CD4-positive, alpha-beta T cell treated with Interferon alpha-2 for 1 hour (primary cell): ENCODE data around the gene SST.
A peak's percentile ranks its signal among the peaks of the same experiment; 100 is the strongest.
"Not testable (repeated sequence)": the region's sequence is repeated elsewhere in the genome, so short reads cannot be mapped to it uniquely, and the experiment has no call there.

Source experiments
- DNase-seq, 2 donors: peaks; one replicate each; pipeline ENCODE4 v3.0.0-alpha.2; 2020 to 2022

Gene SST

DNA sequence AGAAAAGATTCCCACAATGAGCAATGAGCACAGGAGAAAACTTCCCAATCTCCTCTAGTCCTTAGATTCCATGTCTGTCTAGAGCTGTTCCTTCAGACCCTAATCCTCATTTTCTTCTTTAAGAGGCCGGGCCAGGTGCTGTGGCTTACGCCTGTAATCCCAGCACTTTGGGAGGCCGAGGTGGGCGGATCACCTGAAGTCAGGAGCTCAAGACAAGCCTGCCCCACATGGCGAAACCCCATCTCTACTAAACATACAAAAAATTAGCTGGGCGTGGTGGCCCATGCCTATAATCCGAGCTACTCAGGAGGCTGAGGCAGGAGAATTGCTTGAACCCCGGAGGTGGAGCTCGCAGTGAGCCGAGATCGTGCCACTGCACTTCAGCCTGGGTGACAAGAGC, 11.6 kb upstream of the SST start:
- DNase-seq, result not testable (repeated sequence)

DNA sequence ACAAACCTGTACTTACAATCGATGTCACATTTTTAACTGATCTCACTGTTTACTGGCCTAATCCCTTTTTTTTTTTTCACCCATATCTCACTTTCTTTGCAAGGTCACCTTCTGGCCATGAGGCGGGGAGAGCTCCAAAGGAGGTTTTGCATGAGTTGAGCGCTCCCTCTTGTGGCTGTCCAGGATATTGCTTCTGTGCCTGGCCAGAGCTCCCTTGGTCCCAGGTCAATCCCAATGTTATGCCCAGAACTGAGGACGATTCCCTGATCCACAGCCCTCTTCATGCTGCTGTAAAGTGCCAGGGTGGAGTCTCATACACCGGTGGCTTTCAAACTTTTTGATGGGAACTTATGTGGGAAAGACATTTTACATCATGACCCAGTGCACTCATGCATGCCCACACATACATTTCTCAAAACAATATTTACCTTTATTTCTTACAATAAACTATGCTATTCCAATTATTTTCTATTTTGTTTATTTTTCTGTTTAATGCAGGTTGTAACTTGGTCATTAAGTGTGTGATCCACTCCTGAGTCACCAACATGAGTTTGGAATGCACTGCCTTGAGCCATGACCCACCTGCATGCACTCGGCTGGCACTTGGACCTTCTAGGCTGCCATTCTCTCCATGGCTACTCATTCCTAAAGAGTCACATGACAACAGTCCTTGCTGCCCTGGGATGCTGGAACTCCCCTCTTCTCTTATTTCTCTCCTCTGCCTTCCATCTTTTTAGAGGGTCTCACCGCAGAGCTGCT, 9.6 kb upstream of the SST start:
- peak; percentile 51 to 67 for DNase-seq

- peak in 1 of 2 donors; percentile 26 for DNase-seq
Observed at GRCh38 chr3:187678726-187679268, 8.6 kb upstream of the SST start.

DNA sequence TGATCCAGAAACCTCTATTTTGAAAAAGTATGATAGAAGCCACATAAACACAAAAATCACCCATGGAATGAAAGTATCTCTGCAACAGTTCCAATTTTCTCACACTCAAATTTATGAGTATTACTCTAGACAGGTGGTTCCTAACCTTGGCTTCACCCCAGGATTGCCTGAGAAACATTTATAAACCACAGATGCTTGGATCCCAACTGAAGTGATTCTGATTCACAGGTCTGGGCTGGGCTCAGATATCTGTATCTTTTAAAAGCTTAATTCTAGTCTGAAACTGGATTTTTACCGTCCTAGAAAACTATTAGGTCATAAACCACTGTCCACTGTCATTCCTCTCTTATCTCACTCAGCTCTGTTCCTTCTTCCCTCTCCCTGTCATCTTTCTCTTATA, 7.4 kb upstream of the SST start:
- no peak for DNase-seq

- no peak for DNase-seq
Observed at GRCh38 chr3:187673012-187673411, 2.8 kb upstream of the SST start.

- no peak for DNase-seq
Observed at GRCh38 chr3:187667526-187667925, 2.7 kb downstream of the SST start.

GRCh38 chr3:187665764-187666402, 4.3 kb downstream of the SST start:
- DNase-seq, result no peak

GRCh38 chr3:187665010-187665409, 5.2 kb downstream of the SST start:
- DNase-seq, result no peak

- no peak for DNase-seq
Observed at GRCh38 chr3:187662848-187663409, 7.3 kb downstream of the SST start.

DNA sequence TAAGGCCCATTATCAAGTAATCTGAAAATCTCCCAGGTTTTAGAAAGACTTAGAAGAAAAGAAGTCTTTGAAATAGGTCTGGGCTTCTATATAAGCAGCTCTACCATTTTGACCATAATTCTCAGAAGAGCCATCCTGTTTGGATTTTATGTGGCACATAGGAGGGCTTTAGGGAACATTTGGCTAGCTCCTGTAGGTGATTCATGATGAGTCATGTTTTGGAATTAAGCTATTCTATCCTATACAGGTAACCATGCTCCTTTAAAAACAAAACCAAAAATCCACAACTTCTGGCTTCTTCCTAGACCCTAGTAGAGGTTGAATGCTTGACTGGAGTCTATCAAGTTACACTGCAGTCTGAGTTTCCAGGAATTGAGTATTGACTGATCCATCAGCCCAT, 8.9 kb downstream of the SST start:
- DNase-seq, result no peak

- no peak for DNase-seq
Observed at GRCh38 chr3:187651282-187651681, 18.9 kb downstream of the SST start.

GRCh38 chr3:187648177-187648576, 22.0 kb downstream of the SST start:
- DNase-seq, result no peak

GRCh38 chr3:187646906-187647660, 23.1 kb downstream of the SST start:
- DNase-seq, result no peak

DNA sequence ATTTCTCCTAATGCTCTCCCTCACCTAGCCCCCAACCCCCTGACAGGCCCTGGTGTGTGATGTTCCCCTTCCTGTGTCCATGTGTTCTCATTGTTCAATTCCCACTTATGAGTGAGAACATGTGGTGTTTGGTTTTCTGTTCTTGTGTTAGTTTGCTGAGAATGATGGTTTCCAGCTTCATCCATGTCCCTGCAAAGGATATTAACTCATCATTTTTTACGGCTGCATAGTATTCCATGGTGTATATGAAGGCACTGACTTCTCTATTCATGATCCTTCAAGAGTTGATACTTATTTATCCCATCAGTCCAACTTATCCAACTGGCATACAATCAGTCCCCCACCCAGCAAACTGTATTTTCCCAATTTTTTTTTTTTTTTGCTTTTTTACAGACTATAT, 24.8 kb downstream of the SST start:
- not testable (repeated sequence) for DNase-seq

DNA sequence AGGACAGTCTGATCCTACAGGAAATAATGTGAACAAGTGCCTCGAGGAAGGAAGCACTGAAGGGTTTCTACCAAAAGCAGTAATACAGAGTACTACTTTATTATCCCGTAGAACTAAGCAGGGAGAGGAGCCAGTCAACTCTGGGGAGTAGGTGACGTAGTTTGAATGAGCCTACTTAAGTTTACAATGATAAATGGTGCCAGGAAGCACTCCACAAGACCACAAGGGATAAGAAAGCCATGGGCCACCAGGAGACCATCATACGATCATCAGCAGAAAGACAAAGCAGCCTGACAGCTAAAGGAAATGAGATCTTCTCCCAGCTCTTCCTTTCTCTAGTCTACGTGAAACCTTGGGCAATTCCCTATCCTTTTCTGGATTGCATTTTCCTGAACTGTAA, 27.3 kb downstream of the SST start:
- no peak for DNase-seq

DNA sequence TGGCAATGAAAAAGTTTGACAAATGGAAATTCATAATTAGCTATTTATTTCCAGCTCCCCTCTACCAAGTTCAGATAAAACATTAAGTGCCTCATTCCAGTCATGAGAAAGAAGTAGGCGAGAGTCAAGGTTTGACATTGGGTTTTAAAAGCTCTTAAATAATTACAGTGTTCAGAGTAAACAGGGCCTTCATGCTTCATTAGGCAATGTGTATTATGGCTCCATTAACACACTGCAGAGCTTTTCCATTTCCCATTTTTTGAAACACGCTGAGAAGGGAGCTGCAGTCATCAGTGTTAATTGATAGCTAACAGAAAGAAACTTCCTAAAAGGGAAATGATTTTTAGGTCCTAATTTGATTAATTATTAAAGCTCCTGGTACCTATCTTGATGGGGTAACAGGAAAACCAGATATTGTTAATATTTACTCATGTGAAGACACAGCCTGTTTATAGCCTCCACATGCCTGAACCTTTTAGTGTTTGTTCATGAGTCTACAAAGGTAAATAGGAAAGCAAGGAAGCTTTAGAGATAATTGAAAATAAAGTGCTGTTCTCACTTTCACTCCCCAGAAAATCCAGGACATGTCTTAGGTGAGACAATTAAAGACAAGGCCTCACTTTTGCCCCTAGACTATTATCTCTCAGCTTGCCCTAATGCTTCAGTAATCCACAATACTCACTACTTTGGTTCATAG, 28.7 kb downstream of the SST start:
- DNase-seq, result no peak

DNA sequence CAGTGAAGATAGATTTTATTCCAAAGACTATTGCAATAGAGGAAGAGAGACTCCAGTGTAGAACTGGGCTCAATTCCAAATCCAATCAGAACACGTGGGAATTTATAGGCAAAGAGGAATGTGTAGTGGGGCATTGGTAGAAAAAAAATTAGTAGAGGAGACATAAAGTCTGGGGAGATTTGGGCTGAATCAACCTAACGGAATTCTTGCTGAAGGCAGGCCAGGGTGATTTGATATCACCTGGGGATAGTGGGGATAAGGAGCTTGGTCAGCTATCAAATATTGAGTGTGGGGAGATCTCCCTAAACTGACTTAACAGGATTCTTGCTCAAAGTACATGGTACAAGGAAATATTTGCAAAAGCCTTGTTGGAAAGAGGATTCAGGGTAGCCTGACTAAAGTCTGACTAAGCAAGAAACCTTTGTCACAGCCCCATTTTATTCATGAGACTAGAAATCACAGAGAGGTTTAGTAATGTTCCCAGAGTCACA, 29.6 kb downstream of the SST start:
- DNase-seq, result no peak

- no peak for DNase-seq
Observed at GRCh38 chr3:187639927-187640568, 30.1 kb downstream of the SST start.

DNA sequence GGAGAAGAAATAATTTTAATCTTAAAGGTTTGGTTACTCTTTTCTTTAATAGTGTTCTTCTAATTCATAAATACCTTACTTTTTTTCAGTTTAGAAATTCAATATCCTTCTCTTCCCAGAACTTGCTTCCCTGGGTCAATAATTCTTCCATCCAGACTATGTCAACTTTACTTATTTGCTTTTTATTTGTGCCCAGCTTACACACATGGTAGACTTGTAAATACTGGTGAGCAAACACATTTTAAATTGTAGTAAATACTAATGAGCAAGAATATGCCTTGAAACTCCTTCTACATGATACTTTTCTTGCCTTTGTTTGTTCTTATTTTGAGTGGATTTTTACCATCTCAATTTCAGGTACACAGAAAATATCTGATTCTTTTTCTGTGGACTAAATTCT, 33.7 kb downstream of the SST start:
- DNase-seq, result no peak

GRCh38 chr3:187630404-187630803, 39.8 kb downstream of the SST start:
- no peak for DNase-seq

GRCh38 chr3:187629711-187630110, 40.5 kb downstream of the SST start:
- DNase-seq, result no peak

DNA sequence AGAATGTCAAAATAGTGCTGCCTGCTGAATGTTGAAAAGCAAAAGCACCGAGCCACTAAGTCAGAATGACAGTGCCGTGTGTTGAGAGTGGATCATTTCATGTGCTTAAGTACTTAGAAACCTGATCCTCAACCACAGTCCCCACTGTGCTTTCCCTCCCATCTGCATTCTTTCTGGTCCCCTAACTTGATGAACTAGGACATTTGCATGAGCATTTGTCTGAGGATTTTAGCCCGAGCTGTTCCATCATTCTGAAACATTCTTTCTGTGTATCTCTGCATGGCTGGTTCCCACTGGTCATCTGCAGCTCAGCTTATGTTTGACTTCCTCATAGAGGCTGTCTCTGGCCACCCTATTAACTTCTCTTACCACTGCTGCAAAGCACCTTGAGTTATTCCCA, 42.0 kb downstream of the SST start:
- DNase-seq, result no peak
